Measurements from ENCODE around the gene NEK5.
A peak's percentile ranks its signal among the peaks of the same experiment; 100 is the strongest.
"Not testable (repeated sequence)": the region's sequence is repeated elsewhere in the genome, so short reads cannot be mapped to it uniquely, and the experiment has no call there.

NEK5 gene

DNA sequence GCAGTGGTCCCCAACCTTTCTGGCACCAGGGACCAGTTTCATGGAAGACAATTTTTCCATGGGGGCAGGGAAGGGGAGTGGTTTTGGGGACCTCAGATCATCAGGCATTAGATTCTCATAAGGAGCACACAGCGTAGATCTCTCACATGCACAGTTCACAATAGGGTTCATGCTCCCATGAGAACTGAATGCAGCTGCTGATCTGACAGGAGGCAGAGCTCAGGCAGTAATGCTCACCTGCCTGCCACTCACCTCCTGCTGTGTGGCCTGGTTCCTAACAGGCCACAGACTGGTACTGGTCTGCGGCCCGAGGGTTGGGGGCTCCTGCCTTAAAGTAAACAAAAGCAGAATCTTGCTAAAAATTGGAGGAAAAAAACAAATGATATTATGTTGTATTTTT, 67.8 kb downstream of the NEK5 start:
- not testable (repeated sequence) for DNase-seq

DNA sequence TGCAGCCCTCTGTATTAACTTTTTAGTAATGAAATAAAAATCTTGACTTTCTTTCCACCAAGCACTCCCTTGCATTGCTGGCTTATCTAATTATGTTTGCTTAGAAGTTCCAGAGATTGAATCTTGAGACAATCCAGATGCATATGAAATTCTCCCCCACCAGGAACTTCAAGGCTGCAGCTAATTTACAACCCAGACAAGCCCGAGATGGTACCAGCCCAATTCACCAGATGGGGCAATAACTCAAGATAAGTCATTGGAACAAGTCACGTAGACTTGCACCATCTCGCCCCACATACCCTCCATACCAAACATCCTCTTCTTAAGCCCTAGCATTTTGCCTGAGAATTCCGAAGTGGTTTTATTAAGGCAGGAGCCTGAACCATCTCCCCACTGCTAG, 75.4 kb downstream of the NEK5 start:
- no peak for DNase-seq

DNA sequence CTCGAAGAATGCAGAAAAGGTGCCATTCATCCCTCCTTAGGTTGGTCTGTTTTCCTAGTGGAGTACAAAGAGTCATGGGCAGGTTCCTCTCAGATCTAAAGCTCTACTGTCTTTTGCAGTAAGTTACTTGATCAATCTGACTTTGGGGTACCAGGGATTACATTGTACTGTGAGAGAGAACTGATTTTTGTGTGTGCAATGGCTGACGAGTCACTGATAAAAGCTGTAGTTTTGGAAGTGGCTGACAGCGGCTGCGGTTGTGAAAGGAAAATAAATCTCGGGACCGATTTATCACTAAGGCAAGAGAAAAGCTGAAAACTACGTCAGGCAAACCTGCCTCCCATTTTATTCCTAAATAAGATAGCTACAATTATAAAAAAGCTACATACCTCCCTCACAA, 77.5 kb downstream of the NEK5 start:
- no peak for DNase-seq

DNA sequence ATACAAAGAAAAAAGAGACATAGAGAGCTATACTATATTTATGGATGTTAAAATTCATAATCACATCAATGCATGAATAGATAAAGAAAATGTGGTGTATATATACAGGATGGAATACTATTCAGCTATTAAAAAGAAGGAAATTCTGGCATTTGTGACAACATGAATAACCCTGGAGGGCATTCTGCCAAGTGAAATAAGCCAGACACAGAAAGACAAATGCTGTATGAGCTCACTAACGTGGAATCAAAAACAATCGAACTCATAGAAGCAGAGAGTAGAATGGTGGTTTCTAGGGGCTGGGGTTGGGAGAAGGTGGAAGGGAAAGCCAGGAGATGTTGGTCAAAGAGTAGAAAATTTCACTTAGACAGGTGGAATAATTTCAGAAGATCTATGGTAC, 80.4 kb downstream of the NEK5 start:
- peak; percentile 20 for DNase-seq

DNA sequence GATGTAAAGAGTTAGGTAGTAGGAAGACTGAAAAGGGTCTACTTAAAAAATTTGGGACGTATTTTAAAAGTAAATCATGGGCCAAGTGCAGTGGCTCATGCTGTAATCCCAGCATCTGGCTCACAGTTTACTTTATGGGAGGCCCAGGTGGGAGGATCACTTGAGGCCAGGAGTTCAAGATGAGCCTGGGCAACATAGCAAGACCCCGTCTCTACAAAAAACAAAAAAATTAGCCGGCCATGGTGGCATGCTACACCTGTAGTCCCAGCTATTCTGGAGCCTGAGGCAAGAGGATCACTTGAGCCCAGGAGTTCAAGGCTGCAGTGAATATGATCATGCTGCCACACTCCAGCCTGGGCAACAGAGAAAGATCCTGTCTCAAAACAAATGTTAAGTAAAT, 81.4 kb downstream of the NEK5 start:
- DNase-seq = no peak

DNA sequence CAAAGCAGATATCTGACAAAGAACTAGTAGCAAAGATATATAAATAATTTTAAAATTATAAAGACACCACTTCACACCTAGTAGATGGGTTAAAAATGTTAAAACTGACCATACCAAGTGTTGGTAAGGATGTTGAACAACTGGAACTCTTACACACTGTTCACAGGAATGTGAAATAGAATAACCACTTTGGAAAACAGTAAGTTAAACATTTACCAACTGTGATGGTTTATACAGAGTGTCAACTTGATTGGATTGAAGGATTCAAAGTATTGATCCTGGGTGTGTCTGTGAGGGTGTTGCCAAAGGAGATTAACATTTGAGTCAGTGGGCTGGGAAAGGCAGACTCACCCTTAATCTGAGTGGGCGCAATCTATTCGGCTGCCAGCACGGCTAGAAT, 85.2 kb downstream of the NEK5 start:
- no peak for DNase-seq

DNA sequence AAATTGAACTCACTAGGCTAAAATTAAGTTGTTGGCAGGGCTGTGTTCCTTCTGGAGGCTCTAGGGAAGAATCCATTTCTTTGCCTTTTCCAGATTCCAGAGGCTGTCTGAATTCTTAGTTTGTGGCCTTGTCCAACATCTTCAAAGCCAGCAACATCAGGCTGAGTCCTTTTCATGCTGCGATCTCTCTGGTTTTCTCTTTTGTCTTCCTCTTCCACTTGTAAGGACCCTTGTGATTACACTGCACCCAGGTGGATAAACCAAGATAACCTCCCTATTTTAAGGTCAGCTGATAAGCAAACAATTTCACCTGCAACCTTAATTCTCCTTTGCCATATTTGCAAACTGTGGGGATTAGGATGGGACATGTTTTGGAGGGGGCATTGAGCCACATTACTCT, 92.8 kb downstream of the NEK5 start:
- no peak for DNase-seq

DNA sequence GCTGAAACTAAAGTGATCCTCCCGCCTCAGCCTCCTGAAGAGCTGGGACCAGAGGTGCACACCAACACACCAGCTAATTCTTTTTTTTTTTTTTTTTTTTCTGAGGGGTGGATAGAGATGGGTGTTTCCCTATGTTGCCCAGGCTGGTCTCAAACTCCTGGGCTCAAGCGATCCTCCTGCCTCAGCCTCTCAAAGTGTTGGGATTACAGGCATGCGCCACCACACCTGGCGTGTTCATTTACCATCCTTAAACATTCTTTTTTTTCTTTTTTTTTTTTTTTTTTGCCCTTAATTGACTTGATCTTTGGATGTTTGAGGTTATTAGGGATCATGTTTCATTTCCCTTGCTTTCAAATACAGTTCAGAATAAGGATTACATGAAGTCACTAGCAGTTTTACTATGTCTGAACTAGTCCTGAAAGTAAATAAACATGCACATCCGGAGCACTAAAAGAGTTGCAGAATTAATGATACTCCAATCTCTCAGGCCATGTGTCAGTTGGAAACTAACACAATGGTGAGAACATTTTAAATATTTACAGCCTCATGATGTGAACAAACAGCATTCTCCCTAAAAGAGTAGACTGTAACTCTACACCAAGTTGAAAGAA, 94.2 kb downstream of the NEK5 start:
- no peak for DNase-seq

DNA sequence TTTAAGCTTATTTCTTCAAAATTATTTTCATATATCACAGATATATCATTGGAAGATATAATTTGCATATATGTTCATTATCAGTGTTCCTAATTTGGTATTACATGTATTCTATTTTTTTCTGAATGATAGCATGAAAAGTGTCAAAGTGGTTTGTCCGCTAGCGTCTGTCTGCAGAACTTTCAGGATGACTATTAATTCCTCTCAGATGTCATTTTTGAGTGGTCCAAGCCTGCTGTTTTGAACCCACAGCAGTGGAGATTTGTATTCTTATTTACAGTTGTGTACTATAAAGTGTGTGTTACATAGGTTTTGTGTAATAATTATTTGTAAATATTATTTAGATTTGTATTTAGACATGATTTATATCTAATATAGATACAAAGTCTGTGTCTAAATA, 95.8 kb downstream of the NEK5 start:
- no peak for DNase-seq

DNA sequence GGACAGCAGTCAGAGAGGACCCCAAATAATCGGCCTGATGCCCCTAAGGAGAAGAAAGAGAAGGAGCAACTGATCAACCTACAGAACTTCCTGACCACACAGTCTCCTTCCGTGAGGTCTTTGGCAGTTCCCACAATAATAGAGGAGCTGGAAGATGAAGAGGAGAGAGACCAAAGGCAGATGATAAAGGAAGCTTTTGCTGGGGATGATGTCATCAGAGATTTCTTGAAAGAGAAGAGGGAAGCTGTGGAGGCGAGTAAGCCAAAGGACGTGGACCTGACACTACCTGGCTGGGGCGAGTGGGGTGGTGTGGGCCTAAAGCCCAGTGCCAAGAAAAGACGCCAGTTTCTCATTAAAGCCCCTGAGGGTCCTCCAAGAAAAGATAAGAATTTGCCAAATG, 98.5 kb downstream of the NEK5 start:
- not testable (repeated sequence) for DNase-seq

DNA sequence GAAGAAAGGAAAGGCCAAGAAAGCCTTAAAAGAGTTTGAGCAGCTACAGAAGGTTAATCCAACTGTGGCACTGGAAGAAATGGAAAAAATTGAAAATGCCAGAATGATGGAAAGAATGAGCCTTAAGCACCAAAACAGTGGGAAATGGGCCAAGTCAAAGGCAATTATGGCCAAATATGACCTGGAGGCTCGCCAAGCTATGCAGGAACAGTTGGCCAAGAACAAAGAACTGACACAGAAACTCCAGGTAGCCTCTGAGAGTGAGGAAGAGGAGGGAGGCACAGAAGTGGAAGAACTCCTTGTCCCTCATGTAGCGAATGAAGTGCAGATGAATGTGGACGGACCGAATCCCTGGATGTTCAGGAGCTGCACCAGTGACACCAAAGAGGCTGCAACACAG, 99.3 kb downstream of the NEK5 start:
- DNase-seq = no peak

DNA sequence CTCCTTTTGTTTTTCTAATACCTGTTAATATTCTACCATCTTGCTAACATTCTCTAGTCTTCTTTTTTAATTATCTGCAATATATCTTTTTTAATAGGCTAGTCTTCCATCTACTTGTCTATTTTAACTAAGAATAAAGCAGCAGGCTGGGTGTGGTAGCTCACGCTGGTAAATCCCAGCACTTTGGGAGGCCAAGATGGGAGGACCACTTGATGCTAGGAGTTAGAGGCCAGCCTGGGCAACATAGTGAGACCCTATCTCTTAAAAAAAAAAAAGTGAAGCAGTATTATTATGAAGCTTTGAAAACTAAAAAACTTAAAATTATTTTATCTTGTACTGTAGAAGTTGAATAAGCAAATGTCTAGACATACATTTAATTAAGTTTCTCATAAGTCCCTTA, 101.0 kb downstream of the NEK5 start:
- no peak for DNase-seq

DNA sequence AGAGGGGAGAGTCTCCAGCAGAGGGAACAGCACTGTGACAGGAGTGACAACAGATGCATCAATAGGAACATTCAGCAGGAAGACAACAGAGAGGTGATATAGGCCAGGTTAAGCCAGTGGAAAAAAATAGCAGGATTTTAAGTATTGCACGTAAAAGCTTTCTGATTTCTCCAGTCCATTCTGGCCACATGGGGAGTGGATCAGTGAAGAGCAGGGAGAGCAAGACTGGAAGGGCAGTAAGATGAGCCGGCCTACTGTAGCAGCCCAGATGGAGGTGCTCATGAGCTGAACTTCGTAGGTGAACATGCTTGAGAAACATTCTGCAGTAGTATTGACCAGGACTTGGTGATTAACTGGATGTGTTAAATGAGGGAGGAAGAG, 102.6 kb downstream of the NEK5 start:
- DNase-seq = no peak

DNA sequence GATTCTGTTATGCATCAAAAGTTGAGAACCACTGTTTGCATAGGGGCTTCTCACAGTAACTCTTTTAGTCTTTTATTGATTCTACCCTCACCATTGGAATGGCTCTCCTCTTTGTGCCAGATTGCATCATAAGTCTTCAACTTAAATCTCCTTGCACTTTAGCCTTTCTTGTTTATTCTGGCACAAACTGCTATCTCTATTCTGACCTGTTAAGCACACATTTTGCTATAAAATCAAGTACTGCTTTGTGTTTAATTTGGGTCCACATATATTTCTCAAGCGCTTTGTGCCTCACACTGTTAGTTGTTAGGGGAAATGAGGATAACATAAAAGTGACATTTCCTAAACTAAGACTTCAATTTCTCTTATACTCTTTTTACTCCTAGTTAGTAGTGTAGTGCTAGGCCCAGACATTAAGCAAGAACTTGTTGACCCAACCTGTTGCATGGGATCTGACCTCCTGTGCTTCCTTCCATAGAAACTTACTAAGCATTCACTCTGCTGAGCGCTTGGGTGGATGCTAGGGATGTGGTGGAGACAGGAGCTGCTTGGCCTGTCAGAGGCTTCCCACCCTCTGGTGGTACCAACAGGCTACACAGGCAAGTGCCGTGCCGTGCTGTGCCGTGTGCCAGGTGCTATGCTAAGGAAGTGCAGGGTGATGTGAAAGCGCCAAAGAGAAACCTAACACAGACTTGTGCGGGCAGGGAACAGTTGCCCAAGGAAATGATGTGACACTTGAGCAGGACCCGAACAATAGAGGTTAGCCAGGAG, 103.2 kb downstream of the NEK5 start:
- DNase-seq = no peak

DNA sequence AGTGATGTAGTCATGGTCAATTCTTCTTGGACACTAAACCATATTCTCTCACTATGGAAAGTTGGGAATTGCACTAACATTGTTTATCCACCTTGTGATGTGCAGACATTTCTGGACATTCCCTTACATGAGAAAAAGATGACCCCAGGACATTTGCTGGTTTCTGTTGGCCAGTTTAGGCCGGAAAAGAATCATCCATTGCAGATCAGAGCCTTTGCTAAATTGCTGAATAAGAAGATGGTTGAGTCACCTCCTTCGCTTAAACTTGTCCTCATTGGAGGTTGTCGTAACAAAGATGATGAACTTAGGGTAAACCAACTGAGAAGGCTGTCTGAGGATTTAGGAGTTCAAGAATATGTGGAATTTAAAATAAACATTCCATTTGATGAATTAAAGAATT, 104.4 kb downstream of the NEK5 start, which contains the start of gene UTP14C:
Gene UTP14C (plus strand): TSS at position 211 of the 400 bp plus-strand sequence. CDS start 4,114 bp downstream, outside the sequence.
- DNase-seq = no peak

DNA sequence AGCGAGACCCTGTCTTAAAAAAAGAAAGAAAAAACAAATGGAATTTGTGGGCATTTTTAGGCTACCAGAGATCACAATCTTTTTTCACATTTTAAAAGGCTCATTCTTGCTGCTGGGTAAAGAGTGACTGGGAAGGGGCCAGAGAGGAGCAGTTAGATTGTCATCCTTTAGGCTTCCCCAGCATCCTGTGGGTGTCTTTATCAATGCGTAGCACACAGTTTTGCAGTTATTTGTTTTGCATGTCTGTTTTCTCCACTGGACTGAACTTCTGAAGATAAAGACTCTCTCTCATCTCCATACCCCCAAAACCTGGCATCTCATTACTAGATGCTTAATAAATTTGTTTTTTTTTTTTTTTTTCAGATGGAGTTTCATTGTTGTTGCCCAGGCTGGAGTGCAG, 106.5 kb downstream of the NEK5 start:
- no peak for DNase-seq

DNA sequence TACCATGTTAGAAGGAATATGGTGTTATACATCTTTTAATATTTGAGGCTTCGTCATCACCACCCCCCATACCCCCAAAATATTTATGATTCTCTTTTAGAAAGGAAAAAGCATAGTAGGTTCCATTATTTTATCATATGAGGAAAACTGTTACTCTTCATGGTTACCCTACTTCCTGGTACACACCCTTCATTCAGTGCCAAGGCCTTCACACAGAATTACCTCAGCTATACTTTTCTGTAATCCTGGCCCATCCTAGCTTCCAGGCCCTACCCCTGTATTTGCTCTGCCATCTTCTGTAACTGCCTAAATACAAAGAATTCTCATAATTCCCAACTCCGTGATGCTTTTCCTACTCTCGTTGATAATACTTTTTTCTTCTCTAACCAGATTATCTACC, 108.7 kb downstream of the NEK5 start:
- DNase-seq = no peak

DNA sequence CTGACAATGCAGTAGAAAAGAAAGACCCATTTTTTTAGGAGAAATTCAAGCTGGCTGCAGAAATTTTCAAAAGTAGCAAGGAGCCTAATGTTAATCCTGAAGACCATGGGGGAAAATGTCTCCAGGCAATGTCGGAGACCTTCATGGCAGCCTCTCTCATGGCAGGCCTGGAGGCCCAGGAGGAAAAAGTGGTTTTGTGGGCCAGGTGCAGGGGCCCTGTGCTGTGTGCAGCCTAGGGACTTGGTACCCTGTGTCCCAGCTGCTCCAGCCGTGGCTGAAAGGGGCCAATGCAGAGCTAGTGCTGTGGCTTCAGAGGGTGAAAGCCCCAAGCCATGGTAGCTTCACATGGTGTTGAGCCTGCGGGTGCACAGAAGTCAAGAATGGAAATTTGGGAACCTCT, 112.6 kb downstream of the NEK5 start:
- no peak for DNase-seq

DNA sequence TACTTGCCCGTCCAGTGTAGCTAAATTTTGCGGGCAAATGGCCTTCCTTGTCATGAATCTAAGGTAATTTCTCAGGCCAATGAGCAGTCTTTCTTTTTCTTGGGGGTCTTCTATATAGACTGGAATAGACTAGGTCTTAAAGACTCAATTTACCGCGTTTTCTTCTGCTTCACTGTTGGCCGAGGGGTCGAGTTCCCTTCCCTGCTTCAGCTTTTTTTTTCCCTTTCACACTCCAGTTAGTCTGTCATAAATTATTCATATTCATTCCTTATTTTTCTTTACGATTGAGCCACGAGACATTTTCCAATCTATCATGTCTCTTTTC, 116.4 kb downstream of the NEK5 start:
- no peak for DNase-seq

DNA sequence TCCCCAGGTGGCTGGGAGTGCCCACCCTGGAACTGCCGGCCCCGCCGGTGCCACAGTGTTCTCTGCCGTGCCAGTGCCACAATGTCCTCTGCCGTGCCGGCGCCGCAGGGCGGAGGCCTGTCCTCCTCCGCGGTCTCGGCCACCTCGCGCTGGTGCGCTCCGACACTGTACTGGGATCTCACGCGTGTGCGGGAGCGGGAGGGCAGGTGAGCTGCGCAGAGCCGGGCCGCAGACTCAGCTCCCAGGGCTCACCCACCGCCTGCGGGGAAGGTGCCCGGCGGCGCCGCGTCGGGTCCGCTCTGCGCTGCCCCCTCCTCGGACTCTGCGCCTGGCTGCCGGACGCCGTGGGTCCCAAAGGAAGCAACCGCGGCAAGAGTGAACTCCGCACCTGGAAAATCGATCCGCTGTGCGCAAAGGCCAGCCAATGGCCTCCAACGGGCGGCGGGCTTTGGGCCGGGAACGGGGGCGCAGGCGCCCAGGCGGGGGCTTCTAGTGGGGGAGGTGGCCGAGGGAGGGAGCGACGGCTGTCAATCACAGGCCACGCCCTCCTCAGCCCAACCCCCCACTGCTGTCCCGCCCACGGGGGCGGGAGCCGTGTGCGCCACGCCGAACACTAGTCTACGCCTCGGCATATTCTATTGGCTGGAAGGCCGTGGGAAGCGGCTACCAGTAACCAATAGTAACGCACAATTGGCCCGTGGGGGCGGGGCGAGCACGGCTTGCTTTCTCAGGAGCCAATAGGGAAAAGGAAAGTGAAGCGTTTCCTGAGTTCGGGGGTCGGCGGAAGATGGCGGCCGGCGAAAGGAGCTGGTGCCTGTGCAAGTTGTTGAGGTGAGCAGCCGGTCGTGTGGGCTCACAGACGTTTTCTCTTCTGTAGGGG, 117.0 kb downstream of the NEK5 start, which contains the start of gene ALG11:
Gene ALG11 (plus strand): TSS at position 767 of the 880 bp plus-strand sequence. CDS start 21 bp downstream, at position 788.
- peak; percentile 98 for DNase-seq

DNA sequence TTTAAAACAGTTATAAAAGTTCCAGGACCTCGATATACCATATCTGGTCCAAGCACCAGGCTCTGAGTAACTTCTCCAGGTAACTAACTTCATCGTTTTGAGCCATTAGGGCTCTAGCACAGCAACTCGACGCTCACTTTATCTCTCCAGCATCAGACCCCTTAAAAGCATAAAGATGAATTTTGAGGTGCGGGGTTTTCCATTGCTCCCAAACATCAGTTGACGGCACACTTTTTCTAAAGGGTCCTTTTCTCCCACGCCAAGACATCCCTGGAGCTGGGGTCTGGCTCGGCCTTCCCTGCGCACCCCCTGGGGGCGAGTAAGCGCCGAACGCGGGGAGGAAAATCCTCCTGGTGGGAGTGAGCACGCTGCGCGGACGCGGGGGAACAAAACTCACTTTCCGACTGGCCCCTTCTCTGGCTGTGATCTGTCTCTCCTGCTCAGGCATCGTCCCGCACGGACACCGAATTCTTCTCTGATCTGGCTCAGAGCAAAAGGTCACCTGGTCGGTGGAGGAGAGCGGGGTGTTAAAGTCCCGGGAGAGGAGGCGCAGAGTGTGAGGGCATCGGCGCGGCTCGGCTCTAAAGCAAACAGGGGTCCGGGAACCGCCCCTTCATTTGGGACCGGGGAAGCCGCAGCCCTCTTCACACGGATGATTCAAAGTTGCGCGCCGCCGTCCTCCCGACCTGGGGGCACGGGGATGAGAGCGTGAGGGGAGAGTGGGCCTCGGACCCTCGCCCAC, 117.8 kb downstream of the NEK5 start, which contains the start of gene ATP7B:
Gene ATP7B (minus strand): TSS at position 561 of the 742 bp plus-strand sequence. CDS start 113 bp downstream, at position 448.
- DNase-seq = peak; percentile 10

DNA sequence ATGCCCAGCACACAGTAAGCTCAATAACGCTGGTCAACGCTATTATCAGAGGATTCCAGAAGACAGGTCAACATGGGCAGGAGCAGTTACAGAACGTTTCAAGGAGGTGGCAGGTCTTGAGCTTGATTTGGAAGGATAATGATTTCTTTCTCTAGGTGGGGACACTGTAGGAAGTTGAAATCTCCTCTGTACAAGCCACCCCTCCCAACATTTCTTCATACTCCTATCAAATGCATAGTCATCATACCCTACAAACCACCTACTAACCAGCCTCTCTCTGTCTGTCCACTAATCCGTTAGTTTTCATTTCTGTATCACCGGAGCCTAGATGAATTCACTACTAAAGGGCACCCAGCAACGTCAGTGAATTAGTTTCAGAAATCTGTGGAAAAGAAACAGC, 118.9 kb downstream of the NEK5 start:
- no peak for DNase-seq
